CD8-positive, alpha-beta memory T cell (primary cell): ENCODE data around the gene EP400. TPM values are rescaled to one million over a fixed set of nuclear protein-coding genes. Genes with fewer than 3 reads are reported as not detected.
"Not testable (repeated sequence)": the region's sequence is repeated elsewhere in the genome, so short reads cannot be mapped to it uniquely, and the experiment has no call there.

ENCODE experiments used
- CTCF ChIA-PET: fragments of 350-600 bp; sonication (Branson Sonifier 250); formaldehyde crosslinking; loops from one replicate; lab custom pipeline; 2021; ENCODE audit warnings: antibody characterized with exemption; lab: Charles Lee
- POLR2A ChIA-PET: fragments of 350-600 bp; sonication (Branson Sonifier 250); formaldehyde crosslinking; loops from one replicate; lab custom pipeline; 2021; ENCODE audit warnings: antibody characterized with exemption; lab: Charles Lee
- DNase-seq, 5 donors: peaks; one replicate each; pipeline versions ENCODE4 v3.0.0 to v3.0.0-alpha.2; 2020 to 2022; ENCODE audit warnings: mixed read lengths in 1 of 5
- H3K27ac ChIP-seq: one replicate; pipeline ENCODE4 v1.7.0; 2013; ENCODE audit warnings: low read depth, mild to moderate bottlenecking, low read length, moderate library complexity
- H3K27me3 ChIP-seq: 2 replicates; pipeline ENCODE4 v1.7.0; 2013; ENCODE audit warnings: low read length, mild to moderate bottlenecking; ENCODE audit not compliant: insufficient read depth, poor library complexity, severe bottlenecking
- H3K36me3 ChIP-seq: 2 replicates; pipeline ENCODE4 v1.7.0; 2013; ENCODE audit warnings: mild to moderate bottlenecking, low read length, moderate library complexity; ENCODE audit not compliant: insufficient read depth
- H3K4me1 ChIP-seq: 2 replicates; pipeline ENCODE4 v1.7.0; 2013; ENCODE audit warnings: mild to moderate bottlenecking, low read length, moderate library complexity; ENCODE audit not compliant: insufficient read depth
- H3K4me3 ChIP-seq: 2 replicates; pipeline ENCODE4 v1.7.0; 2013; ENCODE audit warnings: mild to moderate bottlenecking, low read length
- H3K9me3 ChIP-seq: 2 replicates; pipeline ENCODE4 v1.7.0; 2013; ENCODE audit warnings: mild to moderate bottlenecking, low read length
- H3K27ac Mint-ChIP-seq, 8 donors: one replicate each; pipeline ENCODE4 v1.8.0; 2020 to 2021; ENCODE audit warnings: mixed read lengths in 8 of 8, mild to moderate bottlenecking in 6 of 8, inconsistent platforms in 3 of 8, moderate library complexity in 3 of 8
- H3K27me3 Mint-ChIP-seq, 2 donors: one replicate each; pipeline ENCODE4 v1.8.0; 2020 to 2021; ENCODE audit warnings: mixed read lengths in 2 of 2, mild to moderate bottlenecking in 1 of 2, moderate library complexity in 1 of 2
- H3K36me3 Mint-ChIP-seq, 3 donors: one replicate each; pipeline ENCODE4 v1.8.0; 2020 to 2021; ENCODE audit warnings: mixed read lengths in 3 of 3, inconsistent platforms in 1 of 3, mild to moderate bottlenecking in 1 of 3
- H3K4me1 Mint-ChIP-seq, 3 donors: one replicate each; pipeline ENCODE4 v1.8.0; 2020 to 2021; ENCODE audit warnings: mixed read lengths in 3 of 3, inconsistent platforms in 1 of 3, mild to moderate bottlenecking in 1 of 3
- H3K4me3 Mint-ChIP-seq, 7 donors: one replicate each; pipeline ENCODE4 v1.8.0; 2020 to 2021; ENCODE audit warnings: mixed read lengths in 7 of 7, mild to moderate bottlenecking in 6 of 7, moderate library complexity in 4 of 7, inconsistent platforms in 2 of 7
- H3K9me3 Mint-ChIP-seq, 5 donors: one replicate each; pipeline ENCODE4 v1.8.0; 2020 to 2022; ENCODE audit warnings: mixed read lengths in 5 of 5, mild to moderate bottlenecking in 3 of 5, moderate library complexity in 2 of 5, inconsistent platforms in 1 of 5
- polyA plus RNA-seq: library from polyadenylated mRNA; unstranded; fragments of 300-500 nt; fragmentation: Illumina TruSeq; gene quantifications from one replicate; pipeline ENCODE4 v1.2.3, GENCODE V29; 2021
- total RNA-seq, 2 experiments: library from RNA; stranded (reverse); gene quantifications; one replicate each; pipeline ENCODE4 v1.2.3, GENCODE V29; 2021

EP400 gene
- total and polyA plus RNA-seq, 3 experiments from 2014 or later: 4.3 to 48.8 (median 47.9) TPM

GRCh38 chr12:131983554-131983953 is 33.8 kb downstream of the EP400 start:
- H3K27me3 Mint-ChIP-seq: no peaks in the 10 kb centered on the region
- POLR2A ChIA-PET: no interaction called here
- no peak overlapping the region for H3K4me3 Mint-ChIP-seq
- H3K27ac Mint-ChIP-seq: no peak overlapping the region
- Histone ChIP-seq H3K36me3 (peaks cover 33% of the 10 kb centered on the region), H3K4me3 (no peak overlapping the region), H3K4me1 (no peaks in the 10 kb centered on the region), H3K27ac (no peak overlapping the region), H3K9me3 (no peaks in the 10 kb centered on the region), H3K27me3 (no peaks in the 10 kb centered on the region)
- H3K9me3 Mint-ChIP-seq: no peaks in the 10 kb centered on the region
- CTCF ChIA-PET: no interaction called here
- peaks cover 0 to 6% (median 0%) of the 10 kb centered on the region in 3 donors for H3K4me1 Mint-ChIP-seq
- H3K36me3 Mint-ChIP-seq: peaks cover 15 to 85% (median 20%) of the 10 kb centered on the region in 3 donors
- no peak for DNase-seq

- no peaks in the 10 kb centered on the region for H3K9me3 ChIP-seq
- no peak for DNase-seq
- Mint-ChIP-seq H3K27ac (peak overlapping the region in 1 of 8 donors; percentile 36), H3K27me3 (no peaks in the 10 kb centered on the region), H3K9me3 (no peaks in the 10 kb centered on the region), H3K4me1 (peaks cover 0 to 6% (median 0%) of the 10 kb centered on the region in 3 donors), H3K36me3 (peaks cover 18 to 90% (median 20%) of the 10 kb centered on the region in 3 donors), H3K4me3 (no peak overlapping the region)
- H3K4me3 ChIP-seq: no peak overlapping the region
- ChIA-PET POLR2A (no interaction called here), CTCF (no interaction called here)
- no peaks in the 10 kb centered on the region for H3K27me3 ChIP-seq
- H3K4me1 ChIP-seq: no peaks in the 10 kb centered on the region
- no peak overlapping the region for H3K27ac ChIP-seq
- H3K36me3 ChIP-seq: peaks cover 40% of the 10 kb centered on the region
Observed at GRCh38 chr12:131984334-131984733, 34.6 kb downstream of the EP400 start.

- POLR2A ChIA-PET, H3K4me1 Mint-ChIP-seq, H3K27ac Mint-ChIP-seq, H3K27me3 ChIP-seq, DNase-seq, H3K27ac ChIP-seq, H3K27me3 Mint-ChIP-seq, H3K4me1 ChIP-seq, H3K9me3 Mint-ChIP-seq, H3K4me3 Mint-ChIP-seq, H3K9me3 ChIP-seq, CTCF ChIA-PET, H3K4me3 ChIP-seq: not testable (repeated sequence)
- peaks cover 43% of the 10 kb centered on the region for H3K36me3 ChIP-seq
- peaks cover 21 to 91% (median 22%) of the 10 kb centered on the region in 3 donors for H3K36me3 Mint-ChIP-seq
Observed at GRCh38 chr12:131985510-131985875, 35.8 kb downstream of the EP400 start.

GRCh38 chr12:131986361-131986760 is 36.6 kb downstream of the EP400 start:
- no peak overlapping the region for H3K27ac ChIP-seq
- POLR2A ChIA-PET: no interaction called here
- Mint-ChIP-seq H3K27ac (no peak overlapping the region), H3K9me3 (no peaks in the 10 kb centered on the region), H3K27me3 (no peaks in the 10 kb centered on the region), H3K4me1 (peaks cover 0 to 6% (median 0%) of the 10 kb centered on the region in 3 donors), H3K4me3 (no peak overlapping the region), H3K36me3 (peaks cover 25 to 91% (median 26%) of the 10 kb centered on the region in 3 donors)
- CTCF ChIA-PET: no interaction called here
- no peak for DNase-seq
- H3K4me1 ChIP-seq: no peaks in the 10 kb centered on the region
- H3K36me3 ChIP-seq: peaks cover 51% of the 10 kb centered on the region
- no peak overlapping the region for H3K4me3 ChIP-seq
- H3K27me3 ChIP-seq: no peaks in the 10 kb centered on the region
- H3K9me3 ChIP-seq: no peaks in the 10 kb centered on the region

GRCh38 chr12:131986910-131987309 is 37.2 kb downstream of the EP400 start:
- peaks cover 22 to 90% (median 25%) of the 10 kb centered on the region in 3 donors for H3K36me3 Mint-ChIP-seq
- no peaks in the 10 kb centered on the region for H3K27me3 ChIP-seq
- no peak for DNase-seq
- ChIA-PET POLR2A (no interaction called here), CTCF (no interaction called here)
- no peaks in the 10 kb centered on the region for H3K9me3 ChIP-seq
- H3K4me3 Mint-ChIP-seq: no peak overlapping the region
- no peak overlapping the region for H3K27ac ChIP-seq
- H3K36me3 ChIP-seq: peaks cover 53% of the 10 kb centered on the region
- H3K4me1 Mint-ChIP-seq: peaks cover 0 to 6% (median 0%) of the 10 kb centered on the region in 3 donors
- no peaks in the 10 kb centered on the region for H3K4me1 ChIP-seq
- no peak overlapping the region for H3K4me3 ChIP-seq
- H3K9me3 Mint-ChIP-seq: no peaks in the 10 kb centered on the region
- peak overlapping the region in 1 of 8 donors; percentile 41 for H3K27ac Mint-ChIP-seq
- H3K27me3 Mint-ChIP-seq: no peaks in the 10 kb centered on the region

GRCh38 chr12:131987552-131987951 is 37.8 kb downstream of the EP400 start:
- no peaks in the 10 kb centered on the region for H3K9me3 Mint-ChIP-seq
- Histone ChIP-seq H3K27me3 (no peaks in the 10 kb centered on the region), H3K4me1 (no peaks in the 10 kb centered on the region), H3K27ac (no peak overlapping the region), H3K4me3 (no peak overlapping the region), H3K9me3 (no peaks in the 10 kb centered on the region), H3K36me3 (peaks cover 59% of the 10 kb centered on the region)
- ChIA-PET CTCF (no interaction called here), POLR2A (no interaction called here)
- peaks cover 26 to 90% (median 29%) of the 10 kb centered on the region in 3 donors for H3K36me3 Mint-ChIP-seq
- H3K4me3 Mint-ChIP-seq: no peak overlapping the region
- peaks cover 0 to 6% (median 0%) of the 10 kb centered on the region in 3 donors for H3K4me1 Mint-ChIP-seq
- peak overlapping the region in 1 of 8 donors; percentile 57 for H3K27ac Mint-ChIP-seq
- DNase-seq: no peak
- H3K27me3 Mint-ChIP-seq: no peaks in the 10 kb centered on the region

- no peak for DNase-seq
- CTCF ChIA-PET: interaction anchor here (1.3 kb wide), 1 partner anchor 9 kb away, joined by 4 read pairs; no protein-coding TSS in a partner anchor
- Mint-ChIP-seq H3K27me3 (no peaks in the 10 kb centered on the region), H3K36me3 (peaks cover 29 to 90% (median 30%) of the 10 kb centered on the region in 3 donors), H3K9me3 (no peaks in the 10 kb centered on the region), H3K4me3 (no peak overlapping the region), H3K27ac (no peak overlapping the region), H3K4me1 (peaks cover 0 to 6% (median 1%) of the 10 kb centered on the region in 3 donors)
- no peak overlapping the region for H3K27ac ChIP-seq
- H3K9me3 ChIP-seq: no peaks in the 10 kb centered on the region
- no peaks in the 10 kb centered on the region for H3K27me3 ChIP-seq
- POLR2A ChIA-PET: no interaction called here
- H3K4me3 ChIP-seq: no peak overlapping the region
- H3K4me1 ChIP-seq: no peaks in the 10 kb centered on the region
- peaks cover 61% of the 10 kb centered on the region for H3K36me3 ChIP-seq
Observed at GRCh38 chr12:131988054-131988796, 38.5 kb downstream of the EP400 start.

GRCh38 chr12:131989021-131989420 is 39.3 kb downstream of the EP400 start:
- H3K4me1 ChIP-seq: no peaks in the 10 kb centered on the region
- Mint-ChIP-seq H3K9me3 (no peaks in the 10 kb centered on the region), H3K4me1 (peaks cover 0 to 6% (median 1%) of the 10 kb centered on the region in 3 donors), H3K4me3 (no peak overlapping the region), H3K27me3 (no peaks in the 10 kb centered on the region), H3K27ac (no peak overlapping the region), H3K36me3 (peaks cover 37 to 91% (median 37%) of the 10 kb centered on the region in 3 donors)
- ChIA-PET POLR2A (no interaction called here), CTCF (interaction anchor here (1.3 kb wide), 1 partner anchor 9 kb away, joined by 4 read pairs; no protein-coding TSS in a partner anchor)
- no peaks in the 10 kb centered on the region for H3K27me3 ChIP-seq
- H3K4me3 ChIP-seq: no peak overlapping the region
- no peak overlapping the region for H3K27ac ChIP-seq
- no peak for DNase-seq
- H3K9me3 ChIP-seq: no peaks in the 10 kb centered on the region
- H3K36me3 ChIP-seq: peaks cover 59% of the 10 kb centered on the region
